Kidney (tissue), 14 donors: Measurements from ENCODE around the gene CTU1. TPM values are rescaled to one million over a fixed set of nuclear protein-coding genes. Genes with fewer than 3 reads are reported as not detected.

Source experiments
- DNase-seq, 5 donors: peaks; one replicate each; pipeline ENCODE4 v3.0.0-alpha.2; 2013 to 2020
- FAIRE-seq: peaks from 2 replicates; lab custom pipeline; 2012; peaks lifted over from hg19 to GRCh38; lab: Jason Lieb, UNC
- H3K27ac ChIP-seq, 2 donors: one replicate each; pipeline ENCODE4 v1.7.0; 2013; ENCODE audit warnings: low read depth in 2 of 2, low read length in 2 of 2, inconsistent platforms in 1 of 2
- H3K27me3 ChIP-seq: one replicate; pipeline ENCODE4 v1.7.1; 2013; ENCODE audit warnings: low read length, inconsistent platforms; ENCODE audit not compliant: control insufficient read depth, insufficient read depth
- H3K36me3 ChIP-seq, 3 donors: one replicate each; pipeline versions ENCODE4 v1.7.0 to v1.7.1; 2013; ENCODE audit warnings: low read length in 3 of 3, control low read depth in 1 of 3, inconsistent platforms in 1 of 3; ENCODE audit not compliant: insufficient read depth in 3 of 3, control insufficient read depth in 2 of 3
- H3K4me1 ChIP-seq, 3 donors: one replicate each; pipeline versions ENCODE4 v1.7.0 to v1.7.1; 2013; ENCODE audit warnings: low read length in 3 of 3, inconsistent platforms in 1 of 3, low read depth in 1 of 3; ENCODE audit not compliant: control insufficient read depth in 2 of 3, insufficient read depth in 2 of 3
- H3K4me3 ChIP-seq, 3 donors: one replicate each; pipeline versions ENCODE4 v1.7.0 to v1.8.1; 2013; ENCODE audit warnings: low read length in 3 of 3, control low read depth in 1 of 3, inconsistent platforms in 1 of 3
- H3K9ac ChIP-seq, 3 donors: one replicate each; pipeline versions ENCODE4 v1.7.0 to v1.7.1; 2013; ENCODE audit warnings: low read length in 3 of 3, control low read depth in 1 of 3, inconsistent platforms in 1 of 3
- H3K9me3 ChIP-seq, 3 donors: one replicate each; pipeline versions ENCODE4 v1.7.0 to v1.7.1; 2013; ENCODE audit warnings: low read length in 3 of 3, control low read depth in 1 of 3, inconsistent platforms in 1 of 3; ENCODE audit not compliant: control insufficient read depth in 2 of 3, insufficient read depth in 1 of 3
- intact Hi-C: fragments of 100-400 bp; cut with DNase I; formaldehyde crosslinking; loops from one replicate; pipeline ENCODE4 v1.11.1; 2022
- polyA plus RNA-seq: library from polyadenylated mRNA; stranded (reverse); fragments of 350-450 nt; fragmentation: Illumina TruSeq; extraction: RNeasy Lipid Tissue Mini Kit (QIAGEN cat#74804); gene quantifications from one replicate; pipeline ENCODE4 v1.2.3, GENCODE V29; 2014; ENCODE audit warnings: low read depth, low replicate concordance; ENCODE audit not compliant: insufficient read depth
- total RNA-seq: library from RNA; stranded (reverse); fragmentation: NEBNext Ultra II Directional; extraction: Animal tissue kit (Norgen Biotek cat#: 25700); gene quantifications from one replicate; pipeline ENCODE4 v1.2.1, GENCODE V29; 2021
- TF ChIP-seq, protein P1 (sequence below): IDR thresholded peaks from 3 replicates; pipeline ENCODE4 v1.5.1; 2012; ENCODE audit warnings: mild to moderate bottlenecking, moderate library complexity, borderline replicate concordance; ENCODE audit not compliant: insufficient read depth; ENCODE audit errors: extremely low read depth
- donor health status: control.
- donor health status: control.
- donor health status: control.
- donor health status: control.
- donor health status: control.
- donor health status: DM: yes; HTN: yes; CAD: no.
- donor health status: Normal renal cell carcinoma (clear cell type).

Gene CTU1
- total and polyA plus RNA-seq, 2 donors from 2014 or later: 5.2 to 8.4 TPM

GRCh38 chr19:51060336-51060735, 47.9 kb downstream of the CTU1 start:
- DNase-seq (no peak), FAIRE-seq (no peak)
- intact Hi-C loops: no loop called here
- H3K4me1 ChIP-seq: no peaks in the 10 kb centered on the region
- H3K27ac ChIP-seq: no peak overlapping the region
- TF ChIP-seq, protein P1, sequence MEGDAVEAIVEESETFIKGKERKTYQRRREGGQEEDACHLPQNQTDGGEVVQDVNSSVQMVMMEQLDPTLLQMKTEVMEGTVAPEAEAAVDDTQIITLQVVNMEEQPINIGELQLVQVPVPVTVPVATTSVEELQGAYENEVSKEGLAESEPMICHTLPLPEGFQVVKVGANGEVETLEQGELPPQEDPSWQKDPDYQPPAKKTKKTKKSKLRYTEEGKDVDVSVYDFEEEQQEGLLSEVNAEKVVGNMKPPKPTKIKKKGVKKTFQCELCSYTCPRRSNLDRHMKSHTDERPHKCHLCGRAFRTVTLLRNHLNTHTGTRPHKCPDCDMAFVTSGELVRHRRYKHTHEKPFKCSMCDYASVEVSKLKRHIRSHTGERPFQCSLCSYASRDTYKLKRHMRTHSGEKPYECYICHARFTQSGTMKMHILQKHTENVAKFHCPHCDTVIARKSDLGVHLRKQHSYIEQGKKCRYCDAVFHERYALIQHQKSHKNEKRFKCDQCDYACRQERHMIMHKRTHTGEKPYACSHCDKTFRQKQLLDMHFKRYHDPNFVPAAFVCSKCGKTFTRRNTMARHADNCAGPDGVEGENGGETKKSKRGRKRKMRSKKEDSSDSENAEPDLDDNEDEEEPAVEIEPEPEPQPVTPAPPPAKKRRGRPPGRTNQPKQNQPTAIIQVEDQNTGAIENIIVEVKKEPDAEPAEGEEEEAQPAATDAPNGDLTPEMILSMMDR: no peak
- no peak overlapping the region for H3K4me3 ChIP-seq
- H3K9me3 ChIP-seq: no peaks in the 10 kb centered on the region
- no peaks in the 10 kb centered on the region for H3K27me3 ChIP-seq
- H3K9ac ChIP-seq: no peak overlapping the region
- no peaks in the 10 kb centered on the region for H3K36me3 ChIP-seq

DNA sequence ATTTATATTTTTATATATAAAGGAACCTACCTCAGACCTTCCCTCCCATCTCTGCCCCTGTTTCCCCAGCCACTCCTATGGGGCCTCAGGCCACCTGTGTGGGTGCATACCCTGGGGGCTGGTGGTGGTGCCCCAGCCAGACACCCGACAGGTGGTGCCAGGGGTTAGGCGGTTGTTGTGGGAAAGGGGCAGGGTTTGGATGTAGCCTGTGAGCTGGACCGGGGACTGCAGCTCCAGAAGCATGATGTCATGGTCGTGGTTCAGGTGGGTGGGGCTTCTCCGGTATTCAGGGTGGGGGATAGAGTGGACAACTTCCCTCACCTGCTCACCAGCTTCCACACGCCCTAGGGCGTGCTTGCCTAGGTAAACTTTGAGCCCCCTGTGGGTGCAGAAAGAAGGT, 48.5 kb downstream of the CTU1 start:
- TF ChIP-seq, protein P1: no peak
- Histone ChIP-seq H3K27me3 (no peaks in the 10 kb centered on the region), H3K9ac (no peak overlapping the region), H3K4me3 (no peak overlapping the region), H3K4me1 (no peaks in the 10 kb centered on the region), H3K36me3 (no peaks in the 10 kb centered on the region), H3K27ac (no peak overlapping the region), H3K9me3 (no peaks in the 10 kb centered on the region)
- DNase-seq (no peak), FAIRE-seq (no peak)
- intact Hi-C loops: no loop called here

GRCh38 chr19:51055866-51056265, 52.3 kb downstream of the CTU1 start:
- no peaks in the 10 kb centered on the region for H3K9me3 ChIP-seq
- H3K9ac ChIP-seq: no peak overlapping the region
- no peak overlapping the region for H3K4me3 ChIP-seq
- no peak overlapping the region for H3K27ac ChIP-seq
- no peak for DNase-seq
- intact Hi-C loops: no loop called here
- no peak for FAIRE-seq
- H3K4me1 ChIP-seq: no peaks in the 10 kb centered on the region
- H3K36me3 ChIP-seq: no peaks in the 10 kb centered on the region
- TF ChIP-seq, protein P1: no peak
- H3K27me3 ChIP-seq: no peaks in the 10 kb centered on the region

Other genes with a start within 250 kb of the CTU1 start
- not detected for gene KLK2, start 235.0 kb downstream of the CTU1 start, total RNA-seq
- not detected for gene KLK2, start 235.0 kb downstream of the CTU1 start, polyA plus RNA-seq
- gene KLK4, start 197.0 kb downstream of the CTU1 start, total RNA-seq: not detected
- 1.2 TPM for gene KLK4, start 197.0 kb downstream of the CTU1 start, polyA plus RNA-seq
- 0.88 TPM for gene KLK5, start 155.4 kb downstream of the CTU1 start, total RNA-seq
- 1.1 TPM for gene KLK5, start 155.4 kb downstream of the CTU1 start, polyA plus RNA-seq
- 15.0 TPM for gene KLK6, start 138.8 kb downstream of the CTU1 start, total RNA-seq
- 30.3 TPM for gene KLK6, start 138.8 kb downstream of the CTU1 start, polyA plus RNA-seq
- 1.0 TPM for gene KLK7, start 124.5 kb downstream of the CTU1 start, total RNA-seq
- gene KLK7, start 124.5 kb downstream of the CTU1 start, polyA plus RNA-seq: 22.5 TPM
- 4.2 TPM for gene KLK8, start 106.8 kb downstream of the CTU1 start, total RNA-seq
- gene KLK8, start 106.8 kb downstream of the CTU1 start, polyA plus RNA-seq: 1.3 TPM
- gene KLK10, start 88.7 kb downstream of the CTU1 start, total RNA-seq: 0.63 TPM
- gene KLK10, start 88.7 kb downstream of the CTU1 start, polyA plus RNA-seq: not detected
- 0.47 TPM for gene KLK11, start 81.8 kb downstream of the CTU1 start, total RNA-seq
- not detected for gene KLK11, start 81.8 kb downstream of the CTU1 start, polyA plus RNA-seq
- gene KLK12, start 73.4 kb downstream of the CTU1 start, total RNA-seq: not detected
- not detected for gene KLK12, start 73.4 kb downstream of the CTU1 start, polyA plus RNA-seq
- gene KLK13, start 43.3 kb downstream of the CTU1 start, total RNA-seq: not detected
- not detected for gene KLK13, start 43.3 kb downstream of the CTU1 start, polyA plus RNA-seq
- gene KLK14, start 25.5 kb downstream of the CTU1 start, total RNA-seq: 0.22 TPM
- not detected for gene KLK14, start 25.5 kb downstream of the CTU1 start, polyA plus RNA-seq
- gene SIGLEC9, start 16.5 kb upstream of the CTU1 start, total RNA-seq: 8.1 TPM
- gene SIGLEC9, start 16.5 kb upstream of the CTU1 start, polyA plus RNA-seq: 1.6 TPM
- gene SIGLEC7, start 33.9 kb upstream of the CTU1 start, total RNA-seq: 4.0 TPM
- 1.2 TPM for gene SIGLEC7, start 33.9 kb upstream of the CTU1 start, polyA plus RNA-seq
- 14.0 TPM for gene CD33, start 116.7 kb upstream of the CTU1 start, total RNA-seq
- gene CD33, start 116.7 kb upstream of the CTU1 start, polyA plus RNA-seq: 2.6 TPM
- gene SIGLECL1, start 142.7 kb upstream of the CTU1 start, total RNA-seq: not detected
- gene SIGLECL1, start 142.7 kb upstream of the CTU1 start, polyA plus RNA-seq: not detected
- not detected for gene IGLON5, start 203.2 kb upstream of the CTU1 start, total RNA-seq
- 0.15 TPM for gene IGLON5, start 203.2 kb upstream of the CTU1 start, polyA plus RNA-seq
- 1.8 TPM for gene VSIG10L, start 233.7 kb upstream of the CTU1 start, total RNA-seq
- 2.2 TPM for gene VSIG10L, start 233.7 kb upstream of the CTU1 start, polyA plus RNA-seq